ENCODE results near the gene REC8. TPM values are rescaled to one million over a fixed set of nuclear protein-coding genes. Genes with fewer than 3 reads are reported as not detected.

REC8 gene
- total RNA-seq, 1 experiment from 2014 or later = 7.6 TPM

DNA sequence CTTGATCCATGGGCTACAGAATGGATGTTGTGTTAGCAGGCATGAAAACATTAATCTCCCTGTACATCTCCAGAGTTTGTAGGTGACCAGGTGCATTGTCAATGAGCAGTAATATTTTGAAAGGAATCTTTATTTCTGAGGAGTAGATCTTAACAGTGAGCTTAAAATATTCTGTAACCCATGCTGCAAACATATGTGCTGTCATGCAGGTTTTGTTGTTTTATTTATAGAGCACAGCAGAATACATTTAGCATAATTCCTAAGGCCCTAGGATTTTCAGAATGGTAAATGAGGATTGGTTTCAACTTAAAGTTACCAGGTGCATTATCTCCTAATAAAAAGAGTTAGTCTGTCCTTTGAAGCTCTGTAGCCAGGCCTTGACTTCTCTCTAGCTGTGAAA lies 44.9 kb upstream of the REC8 start:
- Histone ChIP-seq H3K36me3 (ENCODE audit: control insufficient read depth in 1 of 2, insufficient read depth in 2 of 2, low read length in 2 of 2) (peaks cover 0 to 7% of the 10 kb centered on the region in 2 experiments; a peak in 2 of 4 replicates), H3K4me1 (ENCODE audit: control insufficient read depth in 1 of 2, insufficient read depth in 2 of 2, low read length in 2 of 2) (no peaks in the 10 kb centered on the region), H3K4me2 (ENCODE audit: low read length) (no peak overlapping the region), H2AFZ (ENCODE audit: low read depth, low read length, poor library complexity, severe bottlenecking) (no peak overlapping the region), H3K9me3 (ENCODE audit: control insufficient read depth in 1 of 2, insufficient read depth in 1 of 2, low read depth in 1 of 2, low read length in 2 of 2) (no peaks in the 10 kb centered on the region), H3K79me2 (ENCODE audit: insufficient read depth, low read length) (no peaks in the 10 kb centered on the region), H3K9ac (ENCODE audit: low read length) (no peak overlapping the region), H3K27ac (ENCODE audit: low read depth, low read length) (no peak overlapping the region), H3K9me2 (ENCODE audit: insufficient read depth) (no peaks in the 10 kb centered on the region), H3K4me3 (replicated peaks in 1 of 2; ENCODE audit: low read depth in 1 of 2, low read length in 2 of 2) (no peak overlapping the region), H3K27me3 (ENCODE audit: insufficient read depth, low read length) (no peaks in the 10 kb centered on the region), H4K20me1 (ENCODE audit: insufficient read depth) (no peaks in the 10 kb centered on the region)
- BruUV-seq (replicated peaks) = no TSS peak
- TF ChIP-seq TCF7L2 (IDR thresholded peaks at IDR 0.05; ENCODE audit: borderline replicate concordance, extremely low read depth, insufficient read depth, insufficient read length) (no peak), EZH2 (IDR thresholded peaks at IDR 0.05) (no peak), ZNF274 (IDR thresholded peaks at IDR 0.05; ENCODE audit: low read depth, low read length) (no peak), SIN3A (IDR thresholded peaks at IDR 0.05; ENCODE audit: low read depth) (no peak), EZH2phosphoT487 (IDR thresholded peaks at IDR 0.05; ENCODE audit: borderline replicate concordance) (no peak), YY1 (IDR thresholded peaks at IDR 0.05; ENCODE audit: extremely low read depth, insufficient replicate concordance, low read depth, low read length) (no peak), FOSL1 (IDR thresholded peaks at IDR 0.05; ENCODE audit: low read depth) (no peak), POLR2A (IDR thresholded peaks at IDR 0.05; ENCODE audit: borderline replicate concordance, extremely low read depth, insufficient read depth, insufficient read length) (no peak), ZFX (IDR thresholded peaks at IDR 0.05) (no peak), CEBPB (IDR thresholded peaks at IDR 0.05; ENCODE audit: low read depth) (no peak), ELF1 (IDR thresholded peaks at IDR 0.05; ENCODE audit: borderline replicate concordance, low read depth) (no peak), SRF (IDR thresholded peaks at IDR 0.05; ENCODE audit: low read depth) (no peak), SP1 (IDR thresholded peaks at IDR 0.05; ENCODE audit: low read depth) (no peak), POLR2AphosphoS5 (IDR thresholded peaks at IDR 0.05; ENCODE audit: low read depth, low read length) (no peak)
- TF ChIP-seq, protein P1, sequence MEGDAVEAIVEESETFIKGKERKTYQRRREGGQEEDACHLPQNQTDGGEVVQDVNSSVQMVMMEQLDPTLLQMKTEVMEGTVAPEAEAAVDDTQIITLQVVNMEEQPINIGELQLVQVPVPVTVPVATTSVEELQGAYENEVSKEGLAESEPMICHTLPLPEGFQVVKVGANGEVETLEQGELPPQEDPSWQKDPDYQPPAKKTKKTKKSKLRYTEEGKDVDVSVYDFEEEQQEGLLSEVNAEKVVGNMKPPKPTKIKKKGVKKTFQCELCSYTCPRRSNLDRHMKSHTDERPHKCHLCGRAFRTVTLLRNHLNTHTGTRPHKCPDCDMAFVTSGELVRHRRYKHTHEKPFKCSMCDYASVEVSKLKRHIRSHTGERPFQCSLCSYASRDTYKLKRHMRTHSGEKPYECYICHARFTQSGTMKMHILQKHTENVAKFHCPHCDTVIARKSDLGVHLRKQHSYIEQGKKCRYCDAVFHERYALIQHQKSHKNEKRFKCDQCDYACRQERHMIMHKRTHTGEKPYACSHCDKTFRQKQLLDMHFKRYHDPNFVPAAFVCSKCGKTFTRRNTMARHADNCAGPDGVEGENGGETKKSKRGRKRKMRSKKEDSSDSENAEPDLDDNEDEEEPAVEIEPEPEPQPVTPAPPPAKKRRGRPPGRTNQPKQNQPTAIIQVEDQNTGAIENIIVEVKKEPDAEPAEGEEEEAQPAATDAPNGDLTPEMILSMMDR (IDR thresholded peaks at IDR 0.05 in 2 of 3, conservative IDR thresholded peaks at IDR 0.05 in 1 of 3; ENCODE audit: borderline replicate concordance in 1 of 3, insufficient read depth in 1 of 3, low read depth in 2 of 3, low read length in 2 of 3) = no peak
- TF ChIP-seq, protein P2, sequence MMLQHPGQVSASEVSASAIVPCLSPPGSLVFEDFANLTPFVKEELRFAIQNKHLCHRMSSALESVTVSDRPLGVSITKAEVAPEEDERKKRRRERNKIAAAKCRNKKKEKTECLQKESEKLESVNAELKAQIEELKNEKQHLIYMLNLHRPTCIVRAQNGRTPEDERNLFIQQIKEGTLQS (IDR thresholded peaks at IDR 0.05) = no peak
- TF ChIP-seq, protein P3, sequence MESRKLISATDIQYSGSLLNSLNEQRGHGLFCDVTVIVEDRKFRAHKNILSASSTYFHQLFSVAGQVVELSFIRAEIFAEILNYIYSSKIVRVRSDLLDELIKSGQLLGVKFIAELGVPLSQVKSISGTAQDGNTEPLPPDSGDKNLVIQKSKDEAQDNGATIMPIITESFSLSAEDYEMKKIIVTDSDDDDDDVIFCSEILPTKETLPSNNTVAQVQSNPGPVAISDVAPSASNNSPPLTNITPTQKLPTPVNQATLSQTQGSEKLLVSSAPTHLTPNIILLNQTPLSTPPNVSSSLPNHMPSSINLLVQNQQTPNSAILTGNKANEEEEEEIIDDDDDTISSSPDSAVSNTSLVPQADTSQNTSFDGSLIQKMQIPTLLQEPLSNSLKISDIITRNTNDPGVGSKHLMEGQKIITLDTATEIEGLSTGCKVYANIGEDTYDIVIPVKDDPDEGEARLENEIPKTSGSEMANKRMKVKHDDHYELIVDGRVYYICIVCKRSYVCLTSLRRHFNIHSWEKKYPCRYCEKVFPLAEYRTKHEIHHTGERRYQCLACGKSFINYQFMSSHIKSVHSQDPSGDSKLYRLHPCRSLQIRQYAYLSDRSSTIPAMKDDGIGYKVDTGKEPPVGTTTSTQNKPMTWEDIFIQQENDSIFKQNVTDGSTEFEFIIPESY (IDR thresholded peaks at IDR 0.05; ENCODE audit: extremely low read depth, insufficient replicate concordance, low read length) = no peak
- TF ChIP-seq, protein P4, sequence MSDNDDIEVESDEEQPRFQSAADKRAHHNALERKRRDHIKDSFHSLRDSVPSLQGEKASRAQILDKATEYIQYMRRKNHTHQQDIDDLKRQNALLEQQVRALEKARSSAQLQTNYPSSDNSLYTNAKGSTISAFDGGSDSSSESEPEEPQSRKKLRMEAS (IDR thresholded peaks at IDR 0.05) = no peak
- ChIA-PET RAD21 (ENCODE audit: low non-redundant PET in 1 of 2, low total read pairs in 2 of 2, uncharacterized antibody in 2 of 2, unreplicated experiment in 2 of 2) (interaction anchor here in 1 of 2 experiments (0.7 kb wide), 1 partner anchor 13 kb away, joined by 3 read pairs; no protein-coding TSS in a partner anchor), POLR2A (interaction anchor here (0.6 to 1.9 kb wide), 3 partner anchors 9 to 26 kb away, joined by 3 to 8 read pairs (median 5); partner anchors contain the start of genes EMC9 and PSME1), CTCF (interaction anchor here (0.8 kb wide), 1 partner anchor 69 kb away, joined by 3 read pairs; no protein-coding TSS in a partner anchor)
- DNase-seq (ENCODE audit: low read depth, low spot score) (no peak), ATAC-seq (no peak)
- intact Hi-C loops (cut with micrococcal nuclease) = no loop called here

All from HCT116 (cell line).